GM21529 (cell line): Measurements from ENCODE around the gene ACP5.
A peak's percentile ranks its signal among the peaks of the same experiment; 100 is the strongest.
"Not testable (repeated sequence)": the region's sequence is repeated elsewhere in the genome, so short reads cannot be mapped to it uniquely, and the experiment has no call there.

Experiments used
- ATAC-seq: cut with Tn5 transposase; IDR thresholded peaks from one replicate; pipeline ENCODE4 v1.9.1; 2021; ENCODE audit not compliant: unreplicated experiment

ACP5 gene

DNA sequence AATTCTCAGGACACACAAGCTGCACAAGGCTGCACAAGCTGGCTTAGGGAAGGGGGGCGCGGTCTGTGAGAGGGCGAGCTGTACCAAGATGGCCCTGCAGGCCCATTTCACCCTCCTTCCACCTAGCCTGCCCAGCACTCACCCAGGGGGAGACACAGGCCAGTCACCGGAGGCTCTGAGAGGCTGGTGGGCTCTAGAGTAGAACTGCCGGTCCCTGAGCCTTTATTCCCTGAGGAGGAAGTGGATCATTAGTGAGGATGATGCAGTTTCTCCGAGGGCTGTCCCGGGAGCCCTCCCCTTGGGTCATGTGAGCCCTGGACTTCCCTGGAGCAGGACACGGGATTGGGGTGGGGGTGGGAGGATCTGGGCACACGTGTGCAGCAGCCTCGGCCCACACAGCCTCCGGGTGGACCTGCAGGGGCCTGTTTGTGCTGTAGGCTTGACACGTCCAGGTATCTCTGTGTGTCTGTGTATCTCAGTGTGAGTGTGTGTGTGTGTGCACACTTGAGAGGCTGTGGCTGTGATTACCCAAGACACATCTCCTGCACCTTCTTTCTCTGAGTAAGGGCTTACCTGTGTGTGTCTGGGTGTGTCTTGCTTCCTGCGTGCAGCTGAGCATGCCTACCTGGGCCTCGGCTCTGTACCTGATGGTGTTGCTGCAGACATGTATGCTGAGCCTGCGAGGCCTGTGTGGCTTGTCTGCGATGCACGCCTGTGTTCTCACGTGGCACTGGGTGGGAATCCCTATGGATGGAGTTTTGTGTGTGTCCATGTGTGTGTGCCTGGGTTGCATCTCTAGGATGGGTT is at the start of gene ACP5:
Gene ACP5, minus strand, starts transcription at position 195 of the 807 bp plus-strand sequence. CDS start 328 bp downstream, outside the sequence.
- ATAC-seq: no peak

GRCh38 chr19:11626252-11626651 is 48.8 kb upstream of the ACP5 start:
- ATAC-seq: no peak

- ATAC-seq: no peak
These were observed 46.6 kb upstream of the ACP5 start for GRCh38 chr19:11624069-11624463.

- not testable (repeated sequence) for ATAC-seq
These were observed 45.0 kb upstream of the ACP5 start for GRCh38 chr19:11622401-11622800.

GRCh38 chr19:11620553-11620952 is 43.1 kb upstream of the ACP5 start:
- ATAC-seq: no peak

DNA sequence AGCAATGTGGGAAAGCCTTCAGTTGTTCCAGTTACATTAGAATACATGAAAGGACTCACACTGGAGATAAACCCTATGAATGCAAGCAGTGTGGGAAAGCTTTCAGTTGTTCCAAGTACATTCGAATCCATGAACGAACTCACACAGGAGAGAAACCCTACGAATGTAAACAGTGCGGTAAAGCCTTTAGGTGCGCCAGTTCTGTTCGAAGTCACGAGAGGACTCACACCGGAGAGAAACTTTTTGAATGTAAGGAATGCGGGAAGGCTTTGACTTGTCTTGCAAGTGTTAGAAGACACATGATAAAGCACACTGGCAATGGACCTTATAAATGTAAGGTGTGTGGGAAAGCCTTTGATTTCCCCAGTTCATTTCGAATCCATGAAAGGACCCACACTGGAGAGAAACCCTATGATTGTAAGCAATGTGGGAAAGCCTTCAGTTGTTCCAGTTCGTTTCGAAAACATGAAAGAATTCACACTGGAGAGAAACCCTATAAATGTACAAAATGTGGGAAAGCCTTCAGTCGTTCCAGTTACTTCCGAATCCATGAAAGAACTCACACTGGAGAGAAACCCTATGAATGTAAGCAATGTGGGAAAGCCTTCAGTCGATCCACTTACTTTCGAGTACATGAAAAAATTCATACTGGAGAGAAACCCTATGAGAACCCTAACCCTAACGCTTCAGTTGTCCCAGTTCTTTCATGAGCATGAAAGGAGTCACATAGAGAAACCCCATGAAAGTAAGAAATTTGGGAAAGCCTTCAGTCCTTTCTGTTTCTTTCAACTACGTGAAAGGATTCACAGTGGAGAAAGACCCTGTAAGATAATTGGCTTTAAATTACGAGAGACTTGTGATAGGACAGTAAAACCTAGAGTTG is 40.0 kb upstream of the ACP5 start:
- no peak for ATAC-seq

DNA sequence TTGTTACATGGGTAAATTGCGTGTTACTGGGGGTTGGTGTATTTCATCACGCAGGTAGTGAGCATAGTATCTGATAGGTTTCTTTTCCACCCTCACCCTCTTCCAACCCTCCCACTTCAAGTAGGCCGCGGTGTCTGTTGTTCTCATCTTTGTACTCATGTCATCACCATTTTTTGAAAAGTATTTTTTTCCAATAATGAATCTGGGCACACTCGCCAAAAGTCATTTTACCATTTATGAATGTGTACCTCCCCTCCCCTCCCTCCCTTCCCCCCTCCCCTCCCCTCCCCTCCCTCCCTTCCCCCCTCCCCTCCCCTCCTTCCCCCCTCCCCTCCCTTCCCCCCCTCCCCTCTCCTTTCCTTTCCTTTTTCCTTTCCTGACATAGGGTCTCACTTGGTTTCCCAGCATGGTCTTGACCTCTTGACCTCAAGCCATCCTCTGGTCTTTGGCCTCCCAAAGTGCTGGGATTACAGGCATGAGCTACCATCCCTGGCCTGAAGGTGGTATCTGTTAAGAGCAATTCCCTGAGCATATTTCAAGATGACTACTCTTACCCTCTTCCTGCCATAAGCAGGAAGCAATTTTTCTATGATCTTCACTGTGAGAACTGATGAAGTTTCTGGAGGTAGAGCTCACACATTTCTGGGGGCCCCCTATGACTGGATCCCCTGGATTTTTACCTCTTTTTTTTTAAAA is 35.5 kb upstream of the ACP5 start:
- no peak for ATAC-seq

DNA sequence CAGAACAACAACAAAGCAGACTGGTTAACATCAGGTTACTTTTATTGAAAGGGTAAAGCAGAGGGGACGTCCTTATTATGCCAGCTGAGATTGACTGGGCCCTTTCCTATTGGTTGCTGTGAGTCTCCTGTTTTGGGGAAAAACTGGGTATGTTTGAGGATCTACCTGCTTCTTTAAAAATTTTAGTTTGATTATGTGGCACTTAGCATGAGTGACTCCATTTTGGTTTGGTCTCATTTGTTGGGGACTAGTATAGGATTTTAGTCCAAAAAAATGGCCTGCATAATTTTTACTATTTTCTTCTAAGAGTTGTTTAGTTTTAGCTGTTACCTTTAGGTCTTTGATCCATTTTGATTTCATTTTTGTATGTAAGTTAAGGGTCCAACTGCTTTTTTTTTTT is 34.3 kb upstream of the ACP5 start:
- ATAC-seq: no peak

GRCh38 chr19:11606484-11606883 is 29.0 kb upstream of the ACP5 start:
- ATAC-seq: no peak

- ATAC-seq: not testable (repeated sequence)
These were observed 22.3 kb upstream of the ACP5 start for GRCh38 chr19:11599704-11600103.

- no peak for ATAC-seq
These were observed 21.3 kb upstream of the ACP5 start for GRCh38 chr19:11598746-11599145.

- ATAC-seq: no peak
These were observed 20.6 kb upstream of the ACP5 start for GRCh38 chr19:11598103-11598483.

GRCh38 chr19:11597202-11598102 is 20.0 kb upstream of the ACP5 start, which contains the start of gene ZNF627:
ZNF627 (plus strand) TSS chr19:11597483; CDS start chr19:11597628, 145 bp downstream.
- peak; percentile 99 for ATAC-seq

DNA sequence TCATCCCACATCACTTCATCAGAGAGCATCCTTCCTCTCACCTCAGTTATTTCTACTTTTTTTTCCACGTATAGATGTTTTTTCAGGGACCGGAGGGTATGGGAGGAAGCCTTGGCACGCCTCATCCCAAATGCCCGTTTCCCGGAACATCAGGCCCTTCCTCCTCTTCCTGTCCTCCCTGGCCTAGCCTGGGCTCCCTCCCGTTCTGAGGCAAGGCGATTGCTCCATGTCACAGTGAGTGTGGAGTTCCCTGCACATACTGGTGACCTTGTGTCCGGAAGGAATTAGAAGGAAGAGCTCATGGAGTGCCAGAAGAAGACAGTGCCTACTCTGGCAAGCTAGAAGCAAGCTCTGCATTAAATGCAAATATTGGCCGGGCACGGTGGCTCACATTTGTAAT is 18.7 kb upstream of the ACP5 start:
- ATAC-seq: no peak

GRCh38 chr19:11594084-11594483 is 16.6 kb upstream of the ACP5 start:
- ATAC-seq: no peak

DNA sequence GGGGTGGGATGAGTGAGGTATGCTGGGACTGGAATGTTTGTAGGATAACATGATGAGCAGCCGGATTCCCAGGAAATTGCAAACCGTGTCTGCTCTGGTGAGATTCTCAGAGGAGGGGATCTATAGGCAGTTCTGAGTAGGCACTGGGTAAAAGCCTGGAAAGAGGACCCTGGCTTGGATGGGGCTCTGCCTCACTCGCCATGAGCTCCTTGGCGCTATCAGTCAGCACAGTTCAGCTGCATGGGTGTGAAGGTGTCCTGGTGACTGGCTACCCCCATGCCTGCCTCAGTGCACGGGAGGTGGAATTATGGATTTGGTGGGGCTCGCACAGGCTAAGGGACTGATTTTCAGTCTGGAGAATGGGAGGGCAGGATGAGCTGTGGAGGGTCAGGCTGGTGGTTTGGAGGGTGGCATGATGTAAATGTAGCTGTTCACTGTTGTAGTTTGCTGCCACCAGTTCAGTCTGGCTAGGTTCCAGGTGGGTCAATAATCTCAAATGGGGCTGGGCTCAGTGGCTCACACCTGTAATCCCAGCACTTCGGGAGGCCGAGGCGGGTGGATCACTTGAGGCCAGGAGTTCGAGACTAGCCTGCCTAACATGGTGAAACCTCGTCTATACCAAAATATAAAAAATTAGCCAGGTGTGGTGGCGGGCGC is 10.7 kb upstream of the ACP5 start:
- ATAC-seq: no peak

DNA sequence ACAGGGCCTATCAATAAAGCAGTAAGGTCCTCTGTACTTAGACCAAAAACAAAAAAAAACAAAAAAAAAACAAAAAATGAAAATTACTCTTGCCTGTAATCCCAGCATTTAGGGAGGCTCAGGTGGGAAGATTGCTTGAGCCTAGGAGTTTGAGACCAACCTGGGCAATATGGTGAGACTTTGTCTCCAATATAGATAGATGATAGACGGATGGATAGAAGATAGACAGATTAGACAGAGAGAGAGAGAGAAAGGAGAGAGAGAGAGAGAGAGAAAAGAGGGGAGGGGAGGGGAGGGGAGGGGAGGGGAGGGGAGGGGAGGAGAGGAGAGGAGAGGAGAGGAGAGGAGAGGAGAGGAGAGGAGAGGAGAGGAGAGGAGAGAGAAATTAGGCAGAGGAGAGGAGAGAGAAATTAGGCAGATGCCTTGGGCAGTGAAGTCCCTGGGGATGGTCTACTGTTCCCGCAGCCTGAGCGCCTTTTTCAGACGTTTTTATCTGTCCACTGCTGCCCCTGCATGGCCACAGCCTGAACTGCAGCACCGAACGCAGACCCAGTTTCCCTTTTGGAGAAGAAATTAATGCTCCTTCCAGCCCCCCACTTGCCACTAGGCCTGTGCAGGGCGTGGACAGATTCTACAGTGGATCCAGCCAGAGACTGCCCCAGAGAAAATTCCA is 10.0 kb upstream of the ACP5 start:
- ATAC-seq: no peak

DNA sequence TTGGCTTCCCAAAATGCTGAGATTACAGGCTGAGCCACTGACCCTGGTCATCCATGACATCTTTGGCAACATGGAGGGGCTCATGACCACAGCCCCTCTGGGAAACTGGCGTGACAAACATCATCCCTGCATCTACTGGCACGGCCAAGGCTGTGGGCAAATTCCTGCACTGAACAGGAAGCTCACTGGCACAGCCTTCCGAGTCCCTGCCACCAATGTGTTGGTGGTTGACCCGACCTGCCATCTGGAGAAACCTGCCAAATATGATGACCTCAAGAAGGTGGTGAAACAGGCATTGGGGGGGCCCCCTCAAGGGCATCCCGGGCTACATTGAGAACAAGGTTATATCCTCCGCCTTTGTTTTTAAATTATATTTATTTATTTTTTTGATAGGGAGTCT is 8.9 kb upstream of the ACP5 start:
- ATAC-seq: no peak

- ATAC-seq: peak; percentile 74
These were observed 4.3 kb upstream of the ACP5 start for GRCh38 chr19:11581740-11582139.
